GM21390 (cell line): Measurements from ENCODE around the gene UBE2B.

Experiments
- ATAC-seq: cut with Tn5 transposase; IDR thresholded peaks from one replicate; pipeline ENCODE4 v1.9.1; 2021; ENCODE audit not compliant: unreplicated experiment

The UBE2B gene

DNA sequence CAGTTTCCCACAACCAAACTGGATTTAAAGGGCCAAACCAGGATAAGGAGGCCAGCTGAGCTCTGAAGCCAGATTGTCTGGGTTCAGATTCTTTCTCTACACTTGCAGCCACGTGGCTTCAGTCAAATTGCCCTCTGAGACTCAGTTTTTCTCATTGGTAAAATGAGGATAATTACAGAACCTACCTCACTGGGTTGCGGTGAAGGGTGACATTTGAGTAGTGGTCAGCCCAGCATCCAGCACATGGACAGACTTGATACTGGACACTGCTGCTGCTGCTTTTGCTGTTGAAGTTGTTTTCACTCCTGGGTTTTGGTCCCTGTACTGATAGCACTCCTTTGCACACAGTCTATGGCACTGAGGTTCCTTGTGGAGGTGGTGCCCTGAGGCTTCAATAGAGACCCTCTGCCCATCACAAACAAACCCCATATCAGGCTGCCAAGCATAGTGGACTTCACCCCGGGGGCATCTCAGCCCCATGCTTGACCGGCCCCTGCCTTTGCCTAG lies 66.0 kb downstream of the UBE2B start:
- no peak for ATAC-seq

DNA sequence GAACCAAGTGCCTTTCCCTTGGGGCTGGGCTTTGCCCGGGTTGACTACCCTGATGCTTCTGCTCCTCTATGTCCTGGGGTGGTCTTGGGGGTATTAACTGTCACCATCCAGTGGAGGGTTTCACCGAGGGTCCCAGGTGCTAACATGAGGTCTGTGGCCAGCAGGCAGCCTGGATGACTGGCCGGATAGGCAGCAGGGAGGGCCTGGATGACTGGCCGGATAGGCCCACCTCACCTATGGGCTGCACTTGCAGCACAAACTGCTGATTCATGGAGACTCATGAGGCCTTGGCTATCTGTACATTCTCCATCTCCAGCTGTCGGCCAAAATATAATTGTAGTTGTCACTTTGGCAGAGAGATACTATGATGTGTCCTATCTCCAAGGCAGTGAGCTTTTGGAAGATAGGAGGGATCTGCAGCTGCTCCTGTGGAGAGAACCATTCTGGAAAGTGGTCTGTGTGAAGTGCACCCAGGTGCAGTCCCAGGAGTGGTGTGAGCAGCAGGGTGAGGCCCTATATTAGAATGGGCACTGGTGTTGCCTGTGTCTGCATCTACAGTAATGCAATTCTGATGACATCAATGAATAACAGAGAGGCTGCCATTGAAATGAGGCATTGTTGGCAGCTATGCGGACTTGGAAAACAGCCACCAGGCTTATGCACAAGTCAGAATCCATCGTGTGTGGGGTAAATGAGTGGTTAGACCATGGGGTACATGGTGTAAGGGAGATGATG lies 66.6 kb downstream of the UBE2B start:
- ATAC-seq = no peak

DNA sequence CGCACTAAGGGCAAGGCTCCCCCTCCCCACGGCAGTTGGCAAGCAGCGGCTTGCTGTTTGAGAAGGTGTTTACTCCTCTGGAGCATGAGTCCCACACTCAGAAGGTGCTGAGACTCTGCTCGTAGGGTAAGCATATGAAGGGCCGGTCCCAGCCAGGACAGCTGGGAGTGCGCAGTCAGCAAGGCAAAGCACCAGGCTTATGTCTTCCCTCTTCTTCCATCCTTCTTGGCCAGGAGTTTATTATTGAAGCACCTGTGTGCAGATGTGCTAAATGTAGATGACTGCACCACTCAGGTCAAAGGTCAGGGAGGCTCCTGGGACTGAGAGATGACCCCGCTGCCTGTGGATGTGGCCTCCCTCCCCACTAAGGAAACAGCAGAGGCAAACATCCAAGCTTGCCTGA lies 67.4 kb downstream of the UBE2B start:
- no peak for ATAC-seq

DNA sequence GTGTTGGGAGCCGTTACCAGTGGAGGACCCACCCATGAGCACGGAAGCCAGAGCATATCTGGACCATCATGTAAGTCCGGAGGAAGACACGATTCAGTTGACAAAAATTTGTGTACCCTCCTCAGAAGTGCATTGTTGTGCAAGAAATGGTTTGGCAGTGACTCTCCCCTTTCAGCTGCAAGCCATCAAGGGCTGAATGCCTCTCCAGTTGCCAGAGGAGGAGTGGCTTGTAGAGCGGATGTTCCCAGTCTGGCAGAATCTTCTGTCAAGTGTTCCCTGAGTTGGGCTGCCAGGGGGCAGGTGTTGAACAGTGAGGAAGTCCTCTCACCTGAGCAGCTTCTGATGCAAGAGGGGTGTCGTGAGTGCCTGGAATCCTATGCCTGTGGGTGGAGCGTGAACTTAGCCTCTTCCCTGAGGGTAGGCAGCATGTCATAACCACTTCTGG lies 67.9 kb downstream of the UBE2B start:
- ATAC-seq = no peak

DNA sequence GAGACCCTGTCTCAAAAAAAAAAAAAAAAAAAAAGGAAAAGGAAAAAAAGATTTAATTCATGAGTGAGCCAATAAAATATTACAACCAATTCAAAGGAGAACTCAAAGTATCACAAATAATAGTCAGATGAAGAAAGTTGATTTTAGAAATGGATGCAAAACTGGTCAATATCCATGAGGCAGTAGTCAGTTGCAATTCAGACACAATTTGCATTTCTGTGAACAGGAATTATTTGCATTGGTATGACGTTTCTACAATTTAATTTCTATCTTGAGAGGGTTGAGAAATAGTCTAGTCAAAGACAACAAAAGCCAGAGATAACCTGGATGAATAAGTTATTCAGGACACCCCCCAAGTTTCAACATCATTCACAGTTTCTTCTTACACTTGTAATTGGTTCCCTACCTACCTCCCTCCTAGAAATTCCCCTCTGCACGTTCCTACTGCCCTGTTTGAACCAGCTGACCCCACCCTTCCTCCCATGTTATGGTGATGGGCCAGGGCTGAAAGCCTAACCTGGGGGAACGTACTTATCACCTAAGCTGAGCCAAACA lies 68.9 kb downstream of the UBE2B start:
- ATAC-seq = no peak
